ENCODE results near the gene RASIP1.

The RASIP1 gene

GRCh38 chr19:48670699-48671445 is 69.5 kb downstream of the RASIP1 start:
- no peak for DNase-seq

Measured in NCI-H1092 (cell line).